DOHH2 (cell line): ENCODE measurements around the gene ALAS1.

ENCODE experiments used
- H3F3A ChIP-seq: fragments of 200-600 bp; sonication (generic), shearing (Covaris generic); 2 replicates; pipeline ENCODE4 v1.6.0; 2016; ENCODE audit warnings: antibody characterized with exemption, mild to moderate bottlenecking; ENCODE audit not compliant: control insufficient read depth, insufficient read depth
- H3K27ac ChIP-seq: fragments of 200-600 bp; sonication (generic); 2 replicates; pipeline ENCODE4 v1.5.1; 2014; ENCODE audit warnings: low read depth, mild to moderate bottlenecking, low read length, moderate library complexity
- H3K27me3 ChIP-seq: fragments of 200-600 bp; sonication (generic); 2 replicates; pipeline ENCODE4 v1.6.1; 2014; ENCODE audit warnings: mild to moderate bottlenecking, low read length, mixed read lengths; ENCODE audit not compliant: control insufficient read depth
- H3K36me3 ChIP-seq: fragments of 200-600 bp; sonication (generic); 2 replicates; pipeline ENCODE4 v1.6.1; 2014; ENCODE audit warnings: mild to moderate bottlenecking, low read length, moderate library complexity, mixed read lengths; ENCODE audit not compliant: control insufficient read depth
- H3K4me1 ChIP-seq: fragments of 200-600 bp; sonication (generic); 2 replicates; pipeline ENCODE4 v1.6.1; 2014; ENCODE audit warnings: mild to moderate bottlenecking, low read length, mixed read lengths; ENCODE audit not compliant: control insufficient read depth
- H3K4me2 ChIP-seq: fragments of 200-600 bp; sonication (generic); 2 replicates; pipeline ENCODE4 v1.6.0; 2014; ENCODE audit warnings: mild to moderate bottlenecking, low read length, moderate library complexity
- H3K4me3 ChIP-seq: fragments of 200-600 bp; sonication (generic); 2 replicates; pipeline ENCODE4 v1.5.1; 2014; ENCODE audit warnings: mild to moderate bottlenecking, low read length, mixed read lengths
- H3K79me2 ChIP-seq: fragments of 200-600 bp; sonication (generic); 2 replicates; pipeline ENCODE4 v1.6.1; 2014; ENCODE audit warnings: mild to moderate bottlenecking, low read length, mixed read lengths; ENCODE audit not compliant: control insufficient read depth
- H3K9me2 ChIP-seq: fragments of 200-600 bp; sonication (generic); replicated peaks from 2 replicates; pipeline ENCODE4 v1.6.1; 2014; ENCODE audit warnings: mild to moderate bottlenecking, low read length, mixed read lengths; ENCODE audit not compliant: control insufficient read depth
- H3K9me3 ChIP-seq: fragments of 200-600 bp; sonication (generic); 2 replicates; pipeline ENCODE4 v1.6.1; 2014; ENCODE audit warnings: antibody characterized with exemption, low read length, mixed read lengths; ENCODE audit not compliant: control insufficient read depth, insufficient read depth
- H4K20me1 ChIP-seq: fragments of 200-600 bp; sonication (generic); 2 replicates; pipeline ENCODE4 v1.6.0; 2014; ENCODE audit warnings: low read depth, mild to moderate bottlenecking, antibody characterized with exemption, low read length, moderate library complexity; ENCODE audit not compliant: control insufficient read depth, insufficient read depth
- EZH2phosphoT487 ChIP-seq: fragments of 200-600 bp; sonication (generic); IDR thresholded peaks from 2 replicates; pipeline ENCODE4 v1.6.1; 2017; ENCODE audit warnings: borderline replicate concordance, mild to moderate bottlenecking, antibody characterized with exemption, low read length, moderate library complexity, mixed read lengths
- TF ChIP-seq, protein P1 (sequence below): fragments of 200-600 bp; sonication (generic); IDR thresholded peaks from one replicate; pipeline ENCODE4 v1.5.1; 2014; ENCODE audit warnings: antibody characterized with exemption, mild to moderate bottlenecking, low read depth, low read length; ENCODE audit not compliant: poor library complexity, severe bottlenecking

Gene ALAS1

GRCh38 chr3:52193065-52193464 lies 4.9 kb upstream of the ALAS1 start:
- H3K9me2 ChIP-seq = no peaks in the 10 kb centered on the region
- TF ChIP-seq, protein P1, sequence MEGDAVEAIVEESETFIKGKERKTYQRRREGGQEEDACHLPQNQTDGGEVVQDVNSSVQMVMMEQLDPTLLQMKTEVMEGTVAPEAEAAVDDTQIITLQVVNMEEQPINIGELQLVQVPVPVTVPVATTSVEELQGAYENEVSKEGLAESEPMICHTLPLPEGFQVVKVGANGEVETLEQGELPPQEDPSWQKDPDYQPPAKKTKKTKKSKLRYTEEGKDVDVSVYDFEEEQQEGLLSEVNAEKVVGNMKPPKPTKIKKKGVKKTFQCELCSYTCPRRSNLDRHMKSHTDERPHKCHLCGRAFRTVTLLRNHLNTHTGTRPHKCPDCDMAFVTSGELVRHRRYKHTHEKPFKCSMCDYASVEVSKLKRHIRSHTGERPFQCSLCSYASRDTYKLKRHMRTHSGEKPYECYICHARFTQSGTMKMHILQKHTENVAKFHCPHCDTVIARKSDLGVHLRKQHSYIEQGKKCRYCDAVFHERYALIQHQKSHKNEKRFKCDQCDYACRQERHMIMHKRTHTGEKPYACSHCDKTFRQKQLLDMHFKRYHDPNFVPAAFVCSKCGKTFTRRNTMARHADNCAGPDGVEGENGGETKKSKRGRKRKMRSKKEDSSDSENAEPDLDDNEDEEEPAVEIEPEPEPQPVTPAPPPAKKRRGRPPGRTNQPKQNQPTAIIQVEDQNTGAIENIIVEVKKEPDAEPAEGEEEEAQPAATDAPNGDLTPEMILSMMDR = no peak
- TF ChIP-seq EZH2phosphoT487 = no peak
- no peaks in the 10 kb centered on the region for H3F3A ChIP-seq
- peaks cover 1% of the 10 kb centered on the region for H3K79me2 ChIP-seq
- no peaks in the 10 kb centered on the region for H3K9me3 ChIP-seq
- H3K36me3 ChIP-seq = 0 out of 2 replicates have a peak, but pooled peaks cover under 1% of the 10 kb centered on the region
- no peak overlapping the region for H3K4me2 ChIP-seq
- no peaks in the 10 kb centered on the region for H4K20me1 ChIP-seq
- H3K27ac ChIP-seq = no peak overlapping the region
- H3K4me1 ChIP-seq = peaks cover 9% of the 10 kb centered on the region
- H3K4me3 ChIP-seq = no peak overlapping the region
- no peaks in the 10 kb centered on the region for H3K27me3 ChIP-seq

GRCh38 chr3:52194485-52195290 lies 3.3 kb upstream of the ALAS1 start:
- H3K9me3 ChIP-seq = no peaks in the 10 kb centered on the region
- H3K79me2 ChIP-seq = peaks cover 16% of the 10 kb centered on the region
- peaks cover 20% of the 10 kb centered on the region for H3K4me1 ChIP-seq
- no peak overlapping the region for H3K27ac ChIP-seq
- H4K20me1 ChIP-seq = no peaks in the 10 kb centered on the region; the same call in 1 of the 2 replicates
- H3K9me2 ChIP-seq = no peaks in the 10 kb centered on the region
- H3K4me2 ChIP-seq = no peak overlapping the region
- no peaks in the 10 kb centered on the region for H3F3A ChIP-seq
- peaks cover 15% of the 10 kb centered on the region for H3K36me3 ChIP-seq
- TF ChIP-seq, protein P1 = no peak
- TF ChIP-seq EZH2phosphoT487 = no peak
- H3K4me3 ChIP-seq = no peak overlapping the region
- no peaks in the 10 kb centered on the region for H3K27me3 ChIP-seq

DNA sequence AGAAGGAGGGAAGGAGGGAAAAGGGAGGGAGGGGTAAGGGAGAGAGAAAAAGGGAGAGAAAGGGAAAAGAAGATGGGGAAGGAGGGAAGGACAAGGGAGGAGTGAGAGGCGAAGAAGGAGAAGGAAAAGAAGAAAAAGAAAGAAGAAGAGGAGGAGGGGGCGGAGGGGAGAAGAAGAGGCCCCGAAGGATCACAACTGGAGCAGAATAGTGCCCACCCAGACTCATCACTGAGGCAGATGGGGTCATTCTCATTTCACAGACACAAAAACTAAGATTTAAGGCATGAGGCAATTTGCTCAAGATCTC lies 2.7 kb upstream of the ALAS1 start:
- Histone ChIP-seq H4K20me1 (no peaks in the 10 kb centered on the region; the same call in 1 of the 2 replicates), H3F3A (no peaks in the 10 kb centered on the region), H3K4me3 (no peak overlapping the region), H3K36me3 (peaks cover 20% of the 10 kb centered on the region), H3K79me2 (peaks cover 16% of the 10 kb centered on the region), H3K27me3 (no peaks in the 10 kb centered on the region), H3K9me3 (no peaks in the 10 kb centered on the region), H3K4me2 (no peak overlapping the region), H3K27ac (no peak overlapping the region), H3K9me2 (no peaks in the 10 kb centered on the region), H3K4me1 (peaks cover 22% of the 10 kb centered on the region)
- TF ChIP-seq, protein P1 = no peak
- TF ChIP-seq EZH2phosphoT487 = no peak
